ENCODE measurements around the gene MSMP.

The MSMP gene

DNA sequence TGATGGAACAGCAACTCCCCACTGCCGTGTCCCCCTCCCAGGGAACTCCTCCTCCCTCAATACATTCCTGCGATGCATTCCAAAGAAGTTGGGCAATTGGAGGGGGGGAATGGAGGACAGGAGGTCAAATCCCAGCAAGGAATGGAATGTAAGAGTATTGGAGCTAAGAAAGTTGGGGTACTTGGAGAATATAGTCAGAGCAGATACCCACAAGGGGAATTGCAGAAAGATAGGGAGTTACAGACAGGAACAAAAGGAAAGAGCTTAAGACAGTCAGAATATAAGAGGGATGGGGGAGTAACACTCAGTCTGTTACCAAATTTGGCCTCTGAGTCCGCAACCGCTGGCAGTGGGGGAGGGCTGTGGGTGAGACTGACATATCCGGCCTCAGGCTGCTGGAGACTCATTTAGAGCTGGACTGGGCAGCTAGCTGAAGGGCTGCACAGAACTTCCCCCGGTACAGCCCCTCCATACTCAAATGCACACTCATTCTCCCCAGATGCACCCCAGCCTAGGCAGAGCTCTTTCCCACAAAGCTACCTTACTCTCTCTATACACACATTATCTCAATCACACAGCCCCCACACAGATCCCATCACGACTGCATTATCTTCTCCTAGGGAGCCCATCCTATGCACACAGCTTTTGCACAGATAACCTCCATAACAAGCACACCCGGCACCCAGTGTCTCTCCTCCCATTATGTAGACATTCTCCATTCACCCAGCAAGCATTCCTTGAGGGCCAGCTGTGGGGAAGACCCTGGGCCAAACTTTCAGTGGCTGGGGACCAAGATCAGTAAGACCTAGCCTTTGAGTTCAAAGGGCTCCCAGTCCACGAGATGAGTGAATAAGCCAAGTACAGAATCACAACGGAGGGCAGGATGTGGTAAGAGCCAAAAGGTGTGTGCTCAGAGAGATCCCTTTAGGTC lies 25.8 kb downstream of the MSMP start:
- H3K4me3 ChIP-seq (ENCODE audit: low read depth, low read length) = no peak overlapping the region
- peaks cover 9% of the 10 kb centered on the region for H3K4me1 ChIP-seq
- TF ChIP-seq, protein P1, sequence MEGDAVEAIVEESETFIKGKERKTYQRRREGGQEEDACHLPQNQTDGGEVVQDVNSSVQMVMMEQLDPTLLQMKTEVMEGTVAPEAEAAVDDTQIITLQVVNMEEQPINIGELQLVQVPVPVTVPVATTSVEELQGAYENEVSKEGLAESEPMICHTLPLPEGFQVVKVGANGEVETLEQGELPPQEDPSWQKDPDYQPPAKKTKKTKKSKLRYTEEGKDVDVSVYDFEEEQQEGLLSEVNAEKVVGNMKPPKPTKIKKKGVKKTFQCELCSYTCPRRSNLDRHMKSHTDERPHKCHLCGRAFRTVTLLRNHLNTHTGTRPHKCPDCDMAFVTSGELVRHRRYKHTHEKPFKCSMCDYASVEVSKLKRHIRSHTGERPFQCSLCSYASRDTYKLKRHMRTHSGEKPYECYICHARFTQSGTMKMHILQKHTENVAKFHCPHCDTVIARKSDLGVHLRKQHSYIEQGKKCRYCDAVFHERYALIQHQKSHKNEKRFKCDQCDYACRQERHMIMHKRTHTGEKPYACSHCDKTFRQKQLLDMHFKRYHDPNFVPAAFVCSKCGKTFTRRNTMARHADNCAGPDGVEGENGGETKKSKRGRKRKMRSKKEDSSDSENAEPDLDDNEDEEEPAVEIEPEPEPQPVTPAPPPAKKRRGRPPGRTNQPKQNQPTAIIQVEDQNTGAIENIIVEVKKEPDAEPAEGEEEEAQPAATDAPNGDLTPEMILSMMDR (IDR thresholded peaks at IDR 0.05; ENCODE audit: low read depth, low read length) = no peak
- H3K27me3 ChIP-seq = no peaks in the 10 kb centered on the region
- H3K36me3 ChIP-seq = peaks cover 22% of the 10 kb centered on the region
- no peaks in the 10 kb centered on the region for H3K9me3 ChIP-seq
- no peak for DNase-seq

DNA sequence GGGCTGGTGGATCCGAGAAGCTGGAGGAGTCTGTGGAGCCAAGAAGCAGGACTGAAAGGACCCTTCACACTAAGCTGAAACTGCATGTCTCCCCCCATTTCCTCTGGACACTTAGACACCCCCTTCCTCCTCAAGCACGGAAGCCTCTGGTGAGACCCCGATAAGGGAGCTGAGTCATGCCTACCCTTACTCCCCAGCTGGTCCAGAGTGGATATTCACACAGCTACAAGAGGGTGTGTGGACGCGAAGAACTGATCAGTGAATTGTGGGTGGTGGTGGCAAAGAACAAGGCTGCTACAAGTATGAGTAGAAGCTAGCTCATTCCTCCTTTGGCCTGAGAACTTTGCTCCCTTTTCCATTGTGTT lies 26.4 kb downstream of the MSMP start:
- no peaks in the 10 kb centered on the region for H3K27me3 ChIP-seq
- TF ChIP-seq, protein P1 (IDR thresholded peaks at IDR 0.05; ENCODE audit: low read depth, low read length) = no peak
- peaks cover 24% of the 10 kb centered on the region for H3K36me3 ChIP-seq
- peaks cover 9% of the 10 kb centered on the region for H3K4me1 ChIP-seq
- no peak for DNase-seq
- H3K4me3 ChIP-seq (ENCODE audit: low read depth, low read length) = no peak overlapping the region
- no peaks in the 10 kb centered on the region for H3K9me3 ChIP-seq

DNA sequence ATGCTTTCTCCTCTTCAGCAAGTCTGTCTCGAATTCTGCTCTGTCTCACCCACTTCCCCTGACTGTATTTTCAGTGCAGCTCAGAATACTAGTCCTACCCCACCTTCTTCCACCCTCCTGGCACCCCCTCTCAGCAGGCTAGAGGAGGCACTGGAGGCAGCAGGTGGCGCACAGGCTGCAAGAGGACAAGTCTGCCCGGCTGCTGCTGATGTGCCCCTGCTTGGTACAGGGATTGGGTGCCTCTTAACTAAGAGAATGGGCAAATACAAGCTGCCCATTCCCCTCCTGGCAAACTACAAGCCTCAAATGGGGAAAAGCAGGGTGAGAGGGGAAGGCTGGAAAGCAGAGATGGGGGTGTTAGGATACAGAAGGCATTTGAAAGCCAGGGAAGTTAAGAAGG lies 27.1 kb downstream of the MSMP start:
- Histone ChIP-seq H3K4me1 (peaks cover 9% of the 10 kb centered on the region), H3K9me3 (no peaks in the 10 kb centered on the region), H3K27me3 (no peaks in the 10 kb centered on the region), H3K36me3 (peaks cover 29% of the 10 kb centered on the region), H3K4me3 (ENCODE audit: low read depth, low read length) (no peak overlapping the region)
- TF ChIP-seq, protein P1 (IDR thresholded peaks at IDR 0.05; ENCODE audit: low read depth, low read length) = no peak
- DNase-seq = no peak

DNA sequence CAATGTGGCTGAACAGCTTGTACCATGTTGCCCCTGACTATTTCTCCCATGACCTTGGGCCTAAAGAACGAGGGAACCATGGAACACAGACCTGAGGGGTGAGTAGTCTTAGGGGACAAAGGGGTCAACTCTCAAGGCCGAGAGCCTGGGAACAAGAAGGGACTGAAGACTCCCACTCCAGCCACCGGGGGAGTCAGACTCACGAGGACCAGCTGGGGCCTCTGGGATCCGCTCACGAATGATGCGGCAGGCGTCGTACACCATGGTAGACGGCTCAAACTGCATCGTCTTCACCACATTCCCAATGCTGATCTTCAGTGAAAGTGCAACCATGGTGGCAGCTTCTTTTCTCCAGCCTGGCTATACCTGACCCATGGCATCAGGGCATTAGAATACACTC lies 28.7 kb downstream of the MSMP start:
- TF ChIP-seq, protein P1 (IDR thresholded peaks at IDR 0.05; ENCODE audit: low read depth, low read length) = no peak
- no peak for DNase-seq
- Histone ChIP-seq H3K36me3 (peaks cover 40% of the 10 kb centered on the region), H3K4me3 (ENCODE audit: low read depth, low read length) (no peak overlapping the region), H3K4me1 (no peaks in the 10 kb centered on the region; the same call in 1 of the 2 replicates), H3K27me3 (no peaks in the 10 kb centered on the region), H3K9me3 (no peaks in the 10 kb centered on the region)

DNA sequence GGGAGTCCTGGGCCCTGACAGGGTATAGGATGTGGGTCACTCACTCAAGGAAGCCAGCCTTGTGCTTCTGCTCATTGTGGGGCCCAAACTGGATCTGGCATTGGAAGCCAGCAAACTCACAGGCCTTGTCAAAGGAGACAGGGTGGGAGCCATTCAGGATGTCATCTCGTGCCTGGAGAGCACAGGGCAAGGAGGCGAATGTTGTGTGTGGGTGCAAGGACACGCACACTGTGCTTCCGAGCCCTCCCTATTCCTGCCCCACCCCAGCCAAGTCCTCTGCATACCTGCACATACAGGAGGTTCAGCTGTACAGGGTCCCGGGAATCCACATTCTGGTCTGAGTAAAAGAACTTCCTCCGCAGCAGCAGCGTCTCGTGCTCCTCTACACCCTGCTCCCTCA lies 30.2 kb downstream of the MSMP start:
- H3K27me3 ChIP-seq = no peaks in the 10 kb centered on the region
- no peaks in the 10 kb centered on the region for H3K9me3 ChIP-seq
- no peak overlapping the region for H3K4me3 ChIP-seq (ENCODE audit: low read depth, low read length)
- no peak for DNase-seq
- TF ChIP-seq, protein P1 (IDR thresholded peaks at IDR 0.05; ENCODE audit: low read depth, low read length) = no peak
- H3K4me1 ChIP-seq = no peaks in the 10 kb centered on the region; the same call in 1 of the 2 replicates
- peaks cover 54% of the 10 kb centered on the region for H3K36me3 ChIP-seq

DNA sequence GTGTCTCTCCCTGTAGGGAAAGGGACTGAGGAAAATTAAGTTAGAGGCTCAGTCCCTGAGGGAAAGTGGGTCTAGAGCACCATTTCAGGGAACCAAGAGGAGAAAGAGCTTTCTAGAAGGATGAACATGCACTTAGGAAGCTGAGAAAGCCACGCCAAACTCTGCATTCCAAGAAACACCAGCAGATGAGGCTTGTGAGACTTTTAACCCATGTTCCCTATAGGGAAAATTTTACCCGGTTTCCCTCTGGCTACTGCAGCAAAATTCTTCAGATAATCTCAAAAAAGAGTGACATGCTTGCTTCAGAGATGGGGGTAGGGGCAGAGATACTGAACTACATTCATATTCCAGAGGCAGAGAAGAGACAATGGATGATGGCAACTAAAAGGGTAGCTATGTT lies 30.6 kb downstream of the MSMP start:
- TF ChIP-seq, protein P1 (IDR thresholded peaks at IDR 0.05; ENCODE audit: low read depth, low read length) = no peak
- Histone ChIP-seq H3K27me3 (no peaks in the 10 kb centered on the region), H3K36me3 (peaks cover 59% of the 10 kb centered on the region), H3K4me3 (ENCODE audit: low read depth, low read length) (no peak overlapping the region), H3K4me1 (no peaks in the 10 kb centered on the region; the same call in 1 of the 2 replicates), H3K9me3 (no peaks in the 10 kb centered on the region)
- DNase-seq = no peak

Data from BE2C (cell line).